ENCODE data around the gene NKAIN2.
"Not testable (repeated sequence)": the region's sequence is repeated elsewhere in the genome, so short reads cannot be mapped to it uniquely, and the experiment has no call there.

NKAIN2 gene

GRCh38 chr6:124683507-124683906, 879.8 kb downstream of the NKAIN2 start:
- in situ Hi-C loops (cut with HindIII; ENCODE audit: low sequenced_read_pairs): no loop called here
- DNase-seq (ENCODE audit: low read depth, low spot score): no peak
- H3K4me3 ChIP-seq (ENCODE audit: low read depth, low read length): no peak overlapping the region
- TF ChIP-seq, protein P1, sequence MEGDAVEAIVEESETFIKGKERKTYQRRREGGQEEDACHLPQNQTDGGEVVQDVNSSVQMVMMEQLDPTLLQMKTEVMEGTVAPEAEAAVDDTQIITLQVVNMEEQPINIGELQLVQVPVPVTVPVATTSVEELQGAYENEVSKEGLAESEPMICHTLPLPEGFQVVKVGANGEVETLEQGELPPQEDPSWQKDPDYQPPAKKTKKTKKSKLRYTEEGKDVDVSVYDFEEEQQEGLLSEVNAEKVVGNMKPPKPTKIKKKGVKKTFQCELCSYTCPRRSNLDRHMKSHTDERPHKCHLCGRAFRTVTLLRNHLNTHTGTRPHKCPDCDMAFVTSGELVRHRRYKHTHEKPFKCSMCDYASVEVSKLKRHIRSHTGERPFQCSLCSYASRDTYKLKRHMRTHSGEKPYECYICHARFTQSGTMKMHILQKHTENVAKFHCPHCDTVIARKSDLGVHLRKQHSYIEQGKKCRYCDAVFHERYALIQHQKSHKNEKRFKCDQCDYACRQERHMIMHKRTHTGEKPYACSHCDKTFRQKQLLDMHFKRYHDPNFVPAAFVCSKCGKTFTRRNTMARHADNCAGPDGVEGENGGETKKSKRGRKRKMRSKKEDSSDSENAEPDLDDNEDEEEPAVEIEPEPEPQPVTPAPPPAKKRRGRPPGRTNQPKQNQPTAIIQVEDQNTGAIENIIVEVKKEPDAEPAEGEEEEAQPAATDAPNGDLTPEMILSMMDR (IDR thresholded peaks at IDR 0.05; ENCODE audit: low read depth, low read length): no peak

GRCh38 chr6:124684621-124685020, 881.0 kb downstream of the NKAIN2 start:
- TF ChIP-seq, protein P1 (IDR thresholded peaks at IDR 0.05; ENCODE audit: low read depth, low read length): no peak
- DNase-seq (ENCODE audit: low read depth, low spot score): no peak

DNA sequence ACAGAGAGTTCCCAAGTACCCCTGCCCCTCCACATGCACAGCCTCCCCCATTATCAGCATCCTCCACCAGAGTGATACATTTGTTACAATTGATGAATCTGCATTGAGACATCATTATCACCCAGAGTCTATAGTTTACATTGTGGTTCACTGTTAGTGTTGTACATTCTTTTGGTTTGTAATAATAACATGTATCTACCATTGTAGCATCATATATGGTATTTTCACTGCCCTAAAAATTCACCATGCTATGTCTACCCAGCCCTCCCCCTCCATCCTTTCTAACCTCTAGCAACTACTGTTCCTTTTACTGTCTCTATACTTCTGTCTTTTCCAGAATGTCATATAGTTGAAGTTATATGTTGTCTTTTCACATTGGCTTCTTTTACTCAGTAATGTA, 884.7 kb downstream of the NKAIN2 start:
- no peak overlapping the region for H3K4me3 ChIP-seq (ENCODE audit: low read depth, low read length)
- TF ChIP-seq, protein P1 (IDR thresholded peaks at IDR 0.05; ENCODE audit: low read depth, low read length): no peak
- in situ Hi-C loops (cut with HindIII; ENCODE audit: low sequenced_read_pairs): no loop called here
- DNase-seq (ENCODE audit: low read depth, low spot score): no peak

More at GRCh38 chr6:124684621-124685020, 881.0 kb downstream of the NKAIN2 start:
- H3K4me3 ChIP-seq (ENCODE audit: low read depth, low read length): no peak overlapping the region
- in situ Hi-C loops (cut with HindIII; ENCODE audit: low sequenced_read_pairs): no loop called here

- H3K4me3 ChIP-seq (ENCODE audit: low read depth, low read length): no peak overlapping the region
- DNase-seq (ENCODE audit: low read depth, low spot score): no peak
- in situ Hi-C loops (cut with HindIII; ENCODE audit: low sequenced_read_pairs): no loop called here
- TF ChIP-seq, protein P1 (IDR thresholded peaks at IDR 0.05; ENCODE audit: low read depth, low read length): no peak
Observed at GRCh38 chr6:124694139-124694705, 890.6 kb downstream of the NKAIN2 start.

DNA sequence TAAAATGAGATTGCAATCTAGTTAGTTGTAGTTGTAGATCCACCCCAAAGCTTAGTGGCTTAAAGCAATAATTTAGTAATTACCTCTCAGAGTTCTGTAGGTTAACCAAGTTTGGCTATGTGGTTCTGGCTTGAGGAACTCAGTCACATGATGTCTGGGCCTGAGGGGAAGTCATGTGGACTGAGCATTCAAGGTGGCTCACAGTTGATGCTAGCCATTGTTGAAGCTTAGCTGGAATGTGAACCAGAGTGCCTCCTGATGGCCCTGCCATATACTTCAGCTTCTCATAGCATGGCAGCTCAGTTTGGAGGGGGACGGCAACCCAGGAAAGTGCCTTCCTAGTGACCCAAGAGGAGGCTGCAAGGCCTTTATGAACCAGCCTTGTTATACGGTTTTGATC, 895.4 kb downstream of the NKAIN2 start:
- TF ChIP-seq, protein P1 (IDR thresholded peaks at IDR 0.05; ENCODE audit: low read depth, low read length): no peak
- in situ Hi-C loops (cut with HindIII; ENCODE audit: low sequenced_read_pairs): no loop called here
- DNase-seq (ENCODE audit: low read depth, low spot score): no peak
- no peak overlapping the region for H3K4me3 ChIP-seq (ENCODE audit: low read depth, low read length)

DNA sequence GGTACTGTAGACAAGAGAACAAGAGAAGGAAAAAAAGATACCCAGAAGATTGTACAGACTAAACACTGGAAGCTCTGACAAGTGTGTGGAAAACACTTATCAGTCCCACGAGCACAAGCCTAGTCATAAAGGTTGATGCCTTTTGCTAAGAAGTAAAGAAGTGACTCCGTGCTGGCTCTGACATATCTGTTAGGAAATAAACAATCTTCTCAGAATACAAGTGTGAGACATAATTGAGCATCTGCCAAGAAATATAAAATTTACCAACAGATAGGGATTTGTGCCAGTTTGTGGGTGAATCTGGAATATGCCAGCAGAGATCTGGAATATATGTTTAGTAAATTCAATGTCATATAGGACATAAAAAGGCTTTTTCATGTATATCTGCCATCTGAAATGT, 899.9 kb downstream of the NKAIN2 start:
- no peak overlapping the region for H3K4me3 ChIP-seq (ENCODE audit: low read depth, low read length)
- no peak for DNase-seq (ENCODE audit: low read depth, low spot score)
- TF ChIP-seq, protein P1 (IDR thresholded peaks at IDR 0.05; ENCODE audit: low read depth, low read length): no peak
- in situ Hi-C loops (cut with HindIII; ENCODE audit: low sequenced_read_pairs): no loop called here

DNA sequence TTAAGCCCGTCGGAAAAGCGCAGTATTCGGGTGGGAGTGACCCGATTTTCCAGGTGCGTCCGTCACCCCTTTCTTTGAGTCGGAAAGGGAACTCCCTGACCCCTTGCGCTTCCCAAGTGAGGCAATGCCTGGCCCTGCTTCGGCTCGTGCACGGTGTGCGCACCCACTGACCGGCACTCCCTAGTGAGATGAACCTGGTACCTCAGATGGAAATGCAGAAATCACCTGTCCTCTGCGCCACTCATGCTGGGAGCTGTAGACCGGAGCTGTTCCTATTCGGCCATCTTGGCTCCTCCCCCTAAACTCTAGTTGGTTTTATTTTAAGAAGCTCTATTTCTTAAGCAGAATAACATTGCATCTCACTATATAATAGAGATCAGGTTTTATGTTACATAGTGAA, 908.9 kb downstream of the NKAIN2 start:
- DNase-seq (ENCODE audit: low read depth, low spot score); in situ Hi-C loops (cut with HindIII; ENCODE audit: low sequenced_read_pairs); H3K4me3 ChIP-seq (ENCODE audit: low read depth, low read length): not testable (repeated sequence)
